A549 treated with CORT108297 at 1 μM for 4 hours (cell line): ENCODE data around the gene SRXN1. TPM values are rescaled to one million over a fixed set of nuclear protein-coding genes. Genes with fewer than 3 reads are reported as not detected.

Experiments used
- total RNA-seq: library from RNA; stranded (reverse); fragments of 200-300 nt; extraction: Qiagen RNA extraction; gene quantifications from 5 replicates; pipeline ENCODE4 v1.2.3, GENCODE V29; 2022

SRXN1 gene
- total RNA-seq, result 245 to 298 TPM (median 257 TPM) in 5 replicates

GRCh38 chr20:653110-653589 is at the start of gene SRXN1:
SRXN1 (minus strand) TSS chr20:653200; CDS start chr20:653185, 15 bp downstream.

GRCh38 chr20:675453-676314 is 22.7 kb upstream of the SRXN1 start, which contains the start of gene SCRT2:
SCRT2 (minus strand) TSS chr20:675802; CDS start chr20:675601, 201 bp downstream.

GRCh38 chr20:610130-611046 is 42.6 kb downstream of the SRXN1 start, which contains the start of gene TCF15:
TCF15 (minus strand) TSS chr20:610309; CDS start chr20:610237, 72 bp downstream.

Other genes starting within 250 kb of the SRXN1 start
- gene RBCK1, start 244.9 kb downstream of the SRXN1 start, total RNA-seq, result 106 to 148 TPM (median 146 TPM) in 5 replicates
- gene TBC1D20, start 190.7 kb downstream of the SRXN1 start, total RNA-seq, result 31.9 to 35.5 TPM (median 33.0 TPM) in 5 replicates
- gene CSNK2A1, start 109.4 kb downstream of the SRXN1 start, total RNA-seq, result 133 to 156 TPM (median 151 TPM) in 5 replicates
- gene TCF15, start 42.9 kb downstream of the SRXN1 start, total RNA-seq, result not detected in 5 replicates
- gene SCRT2, start 22.6 kb upstream of the SRXN1 start, total RNA-seq, result not detected in 5 replicates
- gene SLC52A3, start 115.3 kb upstream of the SRXN1 start, total RNA-seq, result 0.36 to 0.72 TPM (median 0.58 TPM) in 5 replicates
- 6.8 to 11.7 TPM (median 11.6 TPM) in 5 replicates for gene FAM110A, start 180.5 kb upstream of the SRXN1 start, total RNA-seq